GM21619 (cell line): Measurements from ENCODE around the gene EGR1.
A peak's percentile ranks its signal among the peaks of the same experiment; 100 is the strongest.
"Not testable (repeated sequence)": the region's sequence is repeated elsewhere in the genome, so short reads cannot be mapped to it uniquely, and the experiment has no call there.

Experiments used
- ATAC-seq: cut with Tn5 transposase; IDR thresholded peaks from one replicate; pipeline ENCODE4 v1.9.1; 2021; ENCODE audit not compliant: unreplicated experiment

EGR1 gene

GRCh38 chr5:138468966-138469539 lies 3.8 kb downstream of the EGR1 start:
- no peak for ATAC-seq

GRCh38 chr5:138469540-138470321 lies 4.5 kb downstream of the EGR1 start:
- ATAC-seq = no peak

- ATAC-seq = no peak
These were observed 5.2 kb downstream of the EGR1 start for GRCh38 chr5:138470322-138471051.

- no peak for ATAC-seq
These were observed 5.7 kb downstream of the EGR1 start for GRCh38 chr5:138471052-138471361.

GRCh38 chr5:138472353-138472752 lies 7.1 kb downstream of the EGR1 start:
- ATAC-seq = no peak

GRCh38 chr5:138473151-138473550 lies 7.9 kb downstream of the EGR1 start:
- ATAC-seq = not testable (repeated sequence)

- no peak for ATAC-seq
These were observed 11.6 kb downstream of the EGR1 start for GRCh38 chr5:138476918-138477317.

- ATAC-seq = no peak
These were observed 17.4 kb downstream of the EGR1 start for GRCh38 chr5:138482638-138483037.

GRCh38 chr5:138488481-138488945 lies 23.2 kb downstream of the EGR1 start:
- ATAC-seq = no peak

- no peak for ATAC-seq
These were observed 24.4 kb downstream of the EGR1 start for GRCh38 chr5:138489683-138490061.

GRCh38 chr5:138490648-138491283 lies 25.5 kb downstream of the EGR1 start:
- ATAC-seq = no peak

- ATAC-seq = no peak
These were observed 26.0 kb downstream of the EGR1 start for GRCh38 chr5:138491284-138491648.

- ATAC-seq = peak; percentile 99
These were observed 26.6 kb downstream of the EGR1 start for GRCh38 chr5:138491669-138492559.

- no peak for ATAC-seq
These were observed 27.3 kb downstream of the EGR1 start for GRCh38 chr5:138492560-138493045.

GRCh38 chr5:138495351-138495750 lies 30.1 kb downstream of the EGR1 start:
- ATAC-seq = no peak

GRCh38 chr5:138498376-138498775 lies 33.1 kb downstream of the EGR1 start:
- ATAC-seq = no peak

GRCh38 chr5:138502121-138502520 lies 36.8 kb downstream of the EGR1 start:
- no peak for ATAC-seq

- no peak for ATAC-seq
These were observed 37.2 kb downstream of the EGR1 start for GRCh38 chr5:138502521-138502920.

- no peak for ATAC-seq
These were observed 38.4 kb downstream of the EGR1 start for GRCh38 chr5:138503487-138504270.

- no peak for ATAC-seq
These were observed 39.5 kb downstream of the EGR1 start for GRCh38 chr5:138504799-138505198.
